ENCODE results near the gene KCNK1.
"Not testable (repeated sequence)": the region's sequence is repeated elsewhere in the genome, so short reads cannot be mapped to it uniquely, and the experiment has no call there.

Gene KCNK1

GRCh38 chr1:233667741-233668140, 53.8 kb downstream of the KCNK1 start:
- ATAC-seq: no peak

GRCh38 chr1:233668146-233668724, 54.3 kb downstream of the KCNK1 start:
- DNase-seq (no peak), ATAC-seq (no peak)

More at GRCh38 chr1:233667741-233668140, 53.8 kb downstream of the KCNK1 start:
- DNase-seq: no peak

- peak; percentile 40 for ATAC-seq
- DNase-seq: no peak
These were observed 54.9 kb downstream of the KCNK1 start for GRCh38 chr1:233668725-233669294.

GRCh38 chr1:233670363-233670762, 56.5 kb downstream of the KCNK1 start:
- not testable (repeated sequence) for DNase-seq, ATAC-seq

- DNase-seq (no peak), ATAC-seq (no peak)
These were observed 57.4 kb downstream of the KCNK1 start for GRCh38 chr1:233671286-233671685.

- no peak for ATAC-seq
- no peak for DNase-seq
These were observed 58.8 kb downstream of the KCNK1 start for GRCh38 chr1:233672732-233673131.

GRCh38 chr1:233673261-233673946, 59.5 kb downstream of the KCNK1 start:
- DNase-seq (no peak), ATAC-seq (no peak)

- DNase-seq (no peak), ATAC-seq (no peak)
These were observed 60.1 kb downstream of the KCNK1 start for GRCh38 chr1:233673947-233674431.

- ATAC-seq: no peak
These were observed 61.5 kb downstream of the KCNK1 start for GRCh38 chr1:233675446-233675845.

GRCh38 chr1:233675893-233676292, 62.0 kb downstream of the KCNK1 start:
- DNase-seq (no peak), ATAC-seq (no peak)

More at GRCh38 chr1:233675446-233675845, 61.5 kb downstream of the KCNK1 start:
- DNase-seq: no peak

- no peak for ATAC-seq
- no peak for DNase-seq
These were observed 63.9 kb downstream of the KCNK1 start for GRCh38 chr1:233677690-233678354.

- ATAC-seq: no peak
- no peak for DNase-seq
These were observed 65.1 kb downstream of the KCNK1 start for GRCh38 chr1:233679030-233679429.

GRCh38 chr1:233679591-233680373, 65.9 kb downstream of the KCNK1 start:
- DNase-seq (no peak), ATAC-seq (no peak)

- no peak for ATAC-seq
These were observed 67.4 kb downstream of the KCNK1 start for GRCh38 chr1:233681285-233681684.

GRCh38 chr1:233686653-233687052, 72.7 kb downstream of the KCNK1 start:
- not testable (repeated sequence) for DNase-seq, ATAC-seq

More at GRCh38 chr1:233681285-233681684, 67.4 kb downstream of the KCNK1 start:
- no peak for DNase-seq

GRCh38 chr1:233689017-233689747, 75.3 kb downstream of the KCNK1 start:
- ATAC-seq (no peak), DNase-seq (no peak)

GRCh38 chr1:233689748-233690254, 75.9 kb downstream of the KCNK1 start:
- no peak for ATAC-seq
- DNase-seq: no peak

GRCh38 chr1:233695901-233696300, 82.0 kb downstream of the KCNK1 start:
- ATAC-seq (no peak), DNase-seq (no peak)

- DNase-seq: no peak
These were observed 86.4 kb downstream of the KCNK1 start for GRCh38 chr1:233700338-233700737.

GRCh38 chr1:233704170-233704897, 90.4 kb downstream of the KCNK1 start:
- DNase-seq (no peak), ATAC-seq (no peak)

More at GRCh38 chr1:233700338-233700737, 86.4 kb downstream of the KCNK1 start:
- ATAC-seq: no peak

All from stimulated activated naive CD8-positive, alpha-beta T cell treated with anti-CD3 and anti-CD28 coated beads, Interleukin-15, Interleukin-2, amounts not matched to agents 100 U/mL and 50 U/mL, for 24 hours (primary cell).